Activated CD4-positive, CD25-positive, alpha-beta regulatory T cell treated with anti-CD3 and anti-CD28 coated beads, Interleukin-2, amount 50 U/mL, for 24 hours (primary cell): ENCODE results near the gene CSMD2.

Experiments used
- ATAC-seq, 2 donors: fragments of 150-1000 bp; cut with Tn5 transposase; one replicate each; pipeline ENCODE4 v1.10.0; 2021; ENCODE audit warnings: mild to moderate bottlenecking in 1 of 2, moderate library complexity in 1 of 2

The CSMD2 gene

GRCh38 chr1:33895976-33896375 lies 269.1 kb downstream of the CSMD2 start:
- no peak for ATAC-seq

DNA sequence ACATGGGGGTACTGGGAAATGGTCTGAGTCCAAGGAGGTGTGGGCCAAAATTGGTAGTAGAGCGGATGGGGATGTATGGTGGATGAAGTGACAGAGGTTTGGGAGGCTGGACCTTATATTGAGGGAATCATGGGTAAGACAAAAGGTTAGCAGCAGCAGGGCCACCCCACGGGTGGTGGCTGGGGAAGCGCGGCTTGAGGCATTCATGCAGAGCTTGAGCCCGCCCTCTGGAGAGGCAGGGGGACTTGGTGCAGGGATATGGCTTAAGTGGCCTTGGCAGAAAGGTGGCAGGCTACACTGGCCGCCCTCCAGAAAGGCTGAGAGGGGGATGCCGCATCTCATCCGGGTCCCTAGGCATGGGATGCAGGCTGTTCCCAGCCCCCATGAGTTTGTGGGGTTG lies 269.6 kb downstream of the CSMD2 start:
- no peak for ATAC-seq

DNA sequence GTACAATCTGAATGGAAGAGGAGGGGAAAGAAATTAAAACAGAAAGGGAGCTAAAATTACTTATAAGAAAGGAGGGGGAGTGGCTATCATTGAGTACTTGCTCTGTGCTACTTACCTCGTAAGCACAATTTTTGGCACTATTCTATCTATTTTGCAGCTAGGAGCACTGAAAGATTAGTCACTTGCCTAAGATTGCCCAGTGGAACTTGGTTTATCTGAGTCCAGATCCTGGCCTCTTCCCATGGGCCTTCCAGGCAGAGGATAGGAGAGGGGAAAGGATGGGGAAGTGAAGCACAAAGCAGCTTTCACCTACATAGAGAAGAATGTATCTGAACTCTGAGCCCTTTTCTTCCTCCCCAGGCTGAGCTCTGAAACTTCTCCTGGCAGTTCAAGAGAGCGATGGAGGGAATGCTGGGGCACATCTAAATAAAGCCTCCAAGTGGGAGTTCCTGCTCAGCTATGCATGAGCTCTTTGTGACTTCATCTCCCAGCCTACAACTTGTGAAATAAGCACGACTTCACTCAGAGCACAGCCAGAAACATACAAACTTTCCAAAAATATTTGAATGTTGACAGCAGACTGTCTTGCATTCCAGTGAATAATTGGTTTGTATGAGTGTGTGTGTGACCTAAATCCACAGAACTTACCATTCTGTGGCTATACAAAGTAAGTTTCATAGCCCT lies 271.7 kb downstream of the CSMD2 start:
- no peak for ATAC-seq

DNA sequence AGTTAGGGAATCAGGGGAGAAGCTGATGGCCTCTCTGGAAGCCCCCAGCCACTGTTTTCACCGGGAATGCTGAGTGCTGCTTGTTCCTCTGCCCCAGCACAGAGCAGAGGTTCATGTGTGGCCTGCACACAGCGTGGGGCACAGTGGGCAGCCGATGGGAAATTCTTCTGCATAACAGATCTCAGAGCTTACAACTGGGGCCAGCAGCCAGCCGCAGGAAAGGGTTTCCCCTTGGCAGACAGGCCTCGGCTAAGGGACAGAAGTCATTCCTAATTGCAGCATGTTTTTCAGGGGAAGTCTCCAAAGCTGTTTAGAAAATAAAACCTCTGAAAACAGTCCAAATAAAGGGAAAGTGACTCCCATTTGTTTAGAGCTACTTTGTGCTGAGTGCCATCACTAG lies 278.5 kb downstream of the CSMD2 start:
- no peak for ATAC-seq

DNA sequence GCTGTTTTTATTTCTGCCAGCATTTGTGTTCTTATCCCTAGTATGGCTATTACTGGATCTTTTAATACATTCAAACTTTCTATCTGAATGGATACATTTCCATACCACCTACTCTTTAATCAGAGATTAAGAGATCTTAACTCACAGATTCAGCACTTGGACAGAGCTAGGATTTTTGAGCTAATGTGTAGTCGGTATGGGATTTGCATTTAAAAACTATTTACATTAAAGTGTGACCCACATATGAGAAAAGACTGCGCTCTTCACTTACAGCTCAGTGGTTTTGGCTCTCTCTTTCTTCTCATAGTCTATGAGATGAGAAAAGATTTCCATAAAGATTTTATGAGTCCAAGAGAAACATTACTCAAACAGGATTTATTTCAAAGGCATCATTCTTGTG lies 284.7 kb downstream of the CSMD2 start:
- ATAC-seq: no peak

DNA sequence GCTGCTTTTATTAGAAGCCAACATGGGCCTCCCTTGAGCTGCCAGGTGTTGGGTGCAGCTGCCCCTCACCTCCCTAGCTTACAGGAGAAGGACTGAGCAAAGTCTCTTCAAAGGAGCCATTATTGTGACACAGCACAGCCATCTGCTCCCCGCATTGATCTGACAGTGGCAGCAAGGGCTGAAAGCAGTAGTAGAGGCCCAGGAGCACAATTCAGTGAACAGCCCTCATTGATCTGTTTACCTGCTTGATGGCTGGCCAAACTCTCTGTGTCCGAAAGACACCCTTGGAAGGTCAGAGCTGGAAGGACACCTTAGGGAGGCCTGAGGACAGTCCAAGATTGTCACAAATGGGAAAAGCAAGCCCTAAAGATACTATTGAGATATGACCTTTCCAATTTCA lies 286.6 kb downstream of the CSMD2 start:
- ATAC-seq: no peak

- ATAC-seq: no peak
Measured at GRCh38 chr1:33876970-33877650, 287.9 kb downstream of the CSMD2 start.

- ATAC-seq: no peak
Measured at GRCh38 chr1:33875862-33876261, 289.2 kb downstream of the CSMD2 start.

GRCh38 chr1:33874636-33875035 lies 290.4 kb downstream of the CSMD2 start:
- no peak for ATAC-seq

DNA sequence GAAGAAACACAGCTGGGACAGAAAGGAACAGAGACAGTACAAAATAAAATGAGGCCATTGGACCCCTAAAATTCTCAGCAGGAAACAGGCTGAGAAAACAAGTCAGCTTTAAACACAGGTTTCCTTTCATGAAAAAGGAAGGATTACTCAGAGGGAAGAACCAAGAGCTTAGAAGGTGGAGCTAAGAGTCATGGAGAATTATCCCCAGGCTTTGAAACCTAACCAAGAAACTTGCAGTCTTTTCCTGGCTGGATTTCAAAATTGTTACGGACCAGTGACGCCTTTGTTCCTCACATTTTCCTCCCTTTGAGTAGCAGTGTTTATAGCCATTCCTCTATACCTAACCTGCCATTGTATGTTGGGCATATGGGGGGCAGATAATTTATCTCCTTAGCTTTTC lies 292.3 kb downstream of the CSMD2 start:
- no peak for ATAC-seq

- ATAC-seq: no peak
Measured at GRCh38 chr1:33872275-33872674, 292.8 kb downstream of the CSMD2 start.

DNA sequence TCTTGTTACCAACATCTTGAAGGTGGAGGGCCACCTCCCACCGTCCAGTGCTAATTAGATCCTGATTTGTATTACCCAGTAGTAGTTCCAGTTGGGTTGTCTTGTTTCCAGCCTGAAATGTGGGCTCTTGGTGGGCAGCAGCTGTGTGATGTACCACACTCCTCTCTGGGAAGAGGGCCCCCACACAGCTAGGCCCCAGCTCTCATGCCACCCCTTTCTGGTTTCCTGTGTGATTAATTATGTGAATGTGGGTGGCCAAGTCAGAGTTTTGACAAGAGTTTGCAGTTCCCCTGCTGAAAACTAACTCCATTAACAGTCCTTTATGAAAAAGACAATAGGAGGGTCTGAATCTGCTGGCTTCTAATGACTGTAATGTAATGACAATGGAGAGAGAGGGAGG lies 297.3 kb downstream of the CSMD2 start:
- ATAC-seq: no peak

DNA sequence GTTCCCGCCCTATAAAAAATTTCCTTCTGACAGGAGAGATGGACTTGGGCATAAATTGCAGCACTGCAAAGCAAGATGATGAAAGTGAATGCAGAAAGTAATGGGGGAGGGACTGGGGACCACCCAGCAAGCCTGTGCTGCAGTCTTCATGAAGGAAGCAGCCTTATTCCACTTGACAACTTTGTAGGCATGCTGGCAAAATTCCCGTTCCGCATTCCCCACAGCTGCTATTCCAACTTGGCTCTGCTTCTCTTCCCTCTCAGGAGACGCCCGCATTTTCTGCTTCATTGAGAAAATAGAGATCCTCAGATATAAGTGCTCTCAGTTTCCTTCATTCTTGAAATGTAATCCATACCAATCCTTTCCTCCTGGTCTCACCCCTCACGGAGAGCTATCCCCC lies 298.7 kb downstream of the CSMD2 start:
- no peak for ATAC-seq

- no peak for ATAC-seq
Measured at GRCh38 chr1:33864460-33865389, 300.3 kb downstream of the CSMD2 start.

DNA sequence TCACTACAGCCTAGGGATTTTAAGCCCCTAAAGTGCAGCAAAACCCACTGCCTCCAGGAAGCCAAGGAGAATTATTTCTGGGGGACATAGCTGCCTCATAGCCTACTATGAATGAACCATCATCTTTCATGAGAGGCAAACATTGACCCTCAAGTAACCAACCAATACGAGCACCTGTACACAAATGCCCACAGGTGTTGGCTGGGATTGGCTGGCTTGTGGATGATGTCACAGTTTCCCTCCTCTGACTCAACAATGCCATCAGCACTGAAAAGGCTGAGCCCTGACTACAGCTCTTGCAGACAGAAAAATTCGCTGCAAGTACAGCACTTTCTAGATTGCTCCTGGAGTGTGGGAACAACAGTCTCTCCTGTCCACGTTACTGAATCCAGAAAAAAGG lies 301.3 kb downstream of the CSMD2 start, which contains the start of gene HMGB4:
Gene HMGB4 (plus strand): TSS at position 301 of the 400 bp plus-strand sequence. CDS start 113 bp downstream, outside the sequence.
- ATAC-seq: no peak

- ATAC-seq: no peak
Measured at GRCh38 chr1:33860671-33861070, 304.4 kb downstream of the CSMD2 start.

GRCh38 chr1:33854091-33854490 lies 310.9 kb downstream of the CSMD2 start:
- no peak for ATAC-seq

GRCh38 chr1:33853431-33853830 lies 311.6 kb downstream of the CSMD2 start:
- no peak for ATAC-seq

GRCh38 chr1:33852711-33853110 lies 312.3 kb downstream of the CSMD2 start:
- no peak for ATAC-seq

- no peak for ATAC-seq
Measured at GRCh38 chr1:33850481-33850880, 314.5 kb downstream of the CSMD2 start.

DNA sequence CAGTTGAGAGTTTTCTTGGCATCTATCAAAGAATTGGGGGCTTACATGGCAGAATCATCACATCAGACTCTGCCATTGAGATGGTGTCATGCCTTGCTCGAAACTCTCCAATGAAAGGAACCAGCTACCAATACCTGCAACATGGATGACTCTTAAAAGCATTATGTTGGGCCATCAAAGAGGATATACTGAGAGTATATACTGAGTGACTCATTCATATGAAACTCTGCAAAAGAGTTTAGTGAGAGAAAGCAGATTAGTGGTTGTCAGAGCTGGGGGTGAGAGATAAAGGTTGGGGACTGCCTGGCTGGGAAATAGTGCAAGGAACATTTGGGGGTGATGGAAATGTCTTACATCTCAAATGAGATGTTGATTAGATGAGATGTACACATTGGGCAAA lies 315.8 kb downstream of the CSMD2 start:
- ATAC-seq: no peak

DNA sequence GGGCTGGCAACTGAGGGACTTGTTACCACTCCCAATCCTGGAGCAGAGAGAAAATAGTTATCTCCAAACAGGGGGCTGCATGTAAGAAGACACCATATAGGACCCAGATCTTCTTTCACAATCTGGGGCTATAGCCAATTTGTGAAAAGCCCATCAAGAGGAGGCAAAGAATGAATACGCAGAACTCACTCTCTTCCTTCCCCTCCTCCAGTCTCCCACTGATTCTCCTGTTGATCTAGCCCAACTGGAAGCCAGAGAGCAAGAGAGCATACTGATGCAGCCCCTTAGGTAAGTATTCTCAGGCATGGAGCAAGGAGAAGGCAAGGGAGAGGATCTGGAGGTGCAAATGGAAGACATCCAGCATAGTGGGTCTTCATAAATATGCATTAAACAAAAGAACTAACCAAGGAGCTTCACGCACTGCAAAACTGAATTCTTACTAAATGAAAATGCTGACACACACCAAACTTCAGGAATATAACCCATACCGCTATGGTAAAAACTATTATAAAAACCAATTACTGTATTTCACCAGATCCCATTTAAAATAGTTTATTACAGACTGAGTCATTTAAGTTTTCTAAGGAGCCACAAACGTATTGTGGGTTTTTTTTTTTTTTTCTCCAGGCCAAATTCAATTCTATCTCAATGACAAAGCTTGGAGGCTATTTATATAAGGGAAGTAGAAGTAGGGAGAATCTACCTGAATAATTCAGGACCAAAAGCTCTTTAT lies 316.7 kb downstream of the CSMD2 start:
- ATAC-seq: no peak

- no peak for ATAC-seq
Measured at GRCh38 chr1:33846861-33847260, 318.2 kb downstream of the CSMD2 start.
